ENCODE data around the gene RPS16. TPM values are rescaled to one million over a fixed set of nuclear protein-coding genes. Genes with fewer than 3 reads are reported as not detected.

Gene RPS16
- total RNA-seq, 1 donor from 2014 or later = 4,002 TPM

- Mint-ChIP-seq H3K36me3 (ENCODE audit: low read depth) (peaks cover 82% of the 10 kb centered on the region), H3K9me3 (no peaks in the 10 kb centered on the region), H3K4me1 (no peaks in the 10 kb centered on the region), H3K4me3 (no peak overlapping the region), H3K27ac (no peak overlapping the region), H3K27me3 (no peaks in the 10 kb centered on the region)
- TF ChIP-seq, protein P1, sequence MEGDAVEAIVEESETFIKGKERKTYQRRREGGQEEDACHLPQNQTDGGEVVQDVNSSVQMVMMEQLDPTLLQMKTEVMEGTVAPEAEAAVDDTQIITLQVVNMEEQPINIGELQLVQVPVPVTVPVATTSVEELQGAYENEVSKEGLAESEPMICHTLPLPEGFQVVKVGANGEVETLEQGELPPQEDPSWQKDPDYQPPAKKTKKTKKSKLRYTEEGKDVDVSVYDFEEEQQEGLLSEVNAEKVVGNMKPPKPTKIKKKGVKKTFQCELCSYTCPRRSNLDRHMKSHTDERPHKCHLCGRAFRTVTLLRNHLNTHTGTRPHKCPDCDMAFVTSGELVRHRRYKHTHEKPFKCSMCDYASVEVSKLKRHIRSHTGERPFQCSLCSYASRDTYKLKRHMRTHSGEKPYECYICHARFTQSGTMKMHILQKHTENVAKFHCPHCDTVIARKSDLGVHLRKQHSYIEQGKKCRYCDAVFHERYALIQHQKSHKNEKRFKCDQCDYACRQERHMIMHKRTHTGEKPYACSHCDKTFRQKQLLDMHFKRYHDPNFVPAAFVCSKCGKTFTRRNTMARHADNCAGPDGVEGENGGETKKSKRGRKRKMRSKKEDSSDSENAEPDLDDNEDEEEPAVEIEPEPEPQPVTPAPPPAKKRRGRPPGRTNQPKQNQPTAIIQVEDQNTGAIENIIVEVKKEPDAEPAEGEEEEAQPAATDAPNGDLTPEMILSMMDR (IDR thresholded peaks at IDR 0.05) = no peak
- ATAC-seq (ENCODE audit: low read depth) (no peak), DNase-seq (no peak)
- CTCF ChIA-PET = interaction anchor here (0.6 to 1.7 kb wide), 9 partner anchors 8 to 213 kb away, joined by 3 to 17 read pairs (median 3); partner anchors contain the start of gene EID2B
- POLR2A ChIA-PET = interaction anchor here (0.9 kb wide), 1 partner anchor 59 kb away, joined by 3 read pairs; the partner anchor contains the start of gene EID2B
- intact Hi-C loops (cut with micrococcal nuclease) = no loop called here
Observed at GRCh38 chr19:39473443-39473960, 37.8 kb upstream of the RPS16 start.

DNA sequence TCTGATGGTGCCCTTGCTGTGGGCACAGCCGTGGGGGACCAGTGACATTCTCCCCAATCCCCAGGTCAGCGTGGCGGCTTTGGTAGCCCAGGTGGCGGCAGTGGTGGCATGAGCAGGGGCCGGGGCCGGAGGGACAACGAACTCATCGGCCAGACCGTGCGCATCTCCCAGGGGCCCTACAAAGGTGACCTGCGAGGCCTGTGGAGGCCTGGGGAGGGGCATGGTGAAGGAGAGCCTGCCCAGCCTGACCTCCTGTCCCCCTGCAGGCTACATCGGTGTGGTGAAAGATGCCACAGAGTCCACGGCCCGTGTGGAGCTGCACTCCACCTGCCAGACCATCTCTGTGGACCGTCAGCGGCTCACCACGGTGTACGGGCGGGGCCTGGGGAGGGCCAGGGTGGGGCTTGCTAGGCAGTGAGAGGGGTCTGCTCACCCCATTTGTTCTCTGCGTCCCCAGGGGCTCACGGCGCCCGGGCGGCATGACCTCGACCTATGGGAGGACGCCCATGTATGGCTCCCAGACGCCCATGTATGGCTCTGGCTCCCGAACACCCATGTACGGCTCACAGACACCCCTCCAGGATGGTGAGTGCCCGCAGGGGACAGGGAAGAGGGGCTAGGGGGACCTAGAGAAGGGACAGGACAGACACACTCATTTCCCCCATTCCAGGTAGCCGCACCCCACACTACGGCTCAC lies 37.1 kb upstream of the RPS16 start:
- H3K36me3 Mint-ChIP-seq (ENCODE audit: low read depth) = peaks cover 88% of the 10 kb centered on the region
- H3K4me3 Mint-ChIP-seq = no peak overlapping the region
- intact Hi-C loops (cut with micrococcal nuclease) = no loop called here
- POLR2A ChIA-PET = no interaction called here
- no peaks in the 10 kb centered on the region for H3K9me3 Mint-ChIP-seq
- no peaks in the 10 kb centered on the region for H3K27me3 Mint-ChIP-seq
- no peak overlapping the region for H3K27ac Mint-ChIP-seq
- CTCF ChIA-PET = no interaction called here
- H3K4me1 Mint-ChIP-seq = no peaks in the 10 kb centered on the region
- TF ChIP-seq, protein P1 (IDR thresholded peaks at IDR 0.05) = no peak
- ATAC-seq (ENCODE audit: low read depth) = no peak
- no peak for DNase-seq

GRCh38 chr19:39471756-39472536 lies 36.2 kb upstream of the RPS16 start:
- intact Hi-C loops (cut with micrococcal nuclease) = no loop called here
- H3K4me3 Mint-ChIP-seq = no peak overlapping the region
- no peaks in the 10 kb centered on the region for H3K27me3 Mint-ChIP-seq
- ChIA-PET CTCF (interaction anchor here (1.2 kb wide), 1 partner anchor 31 kb away, joined by 3 read pairs; no protein-coding TSS in a partner anchor), POLR2A (no interaction called here)
- peaks cover 90% of the 10 kb centered on the region for H3K36me3 Mint-ChIP-seq (ENCODE audit: low read depth)
- TF ChIP-seq, protein P1 (IDR thresholded peaks at IDR 0.05) = no peak
- no peaks in the 10 kb centered on the region for H3K9me3 Mint-ChIP-seq
- DNase-seq = no peak
- H3K4me1 Mint-ChIP-seq = no peaks in the 10 kb centered on the region
- no peak for ATAC-seq (ENCODE audit: low read depth)
- H3K27ac Mint-ChIP-seq = no peak overlapping the region

GRCh38 chr19:39470724-39471339 lies 35.1 kb upstream of the RPS16 start:
- DNase-seq (no peak), ATAC-seq (ENCODE audit: low read depth) (no peak)
- CTCF ChIA-PET = interaction anchor here (1.2 kb wide), 1 partner anchor 32 kb away, joined by 3 read pairs; no protein-coding TSS in a partner anchor
- intact Hi-C loops (cut with micrococcal nuclease) = no loop called here
- TF ChIP-seq, protein P1 (IDR thresholded peaks at IDR 0.05) = no peak
- Mint-ChIP-seq H3K27me3 (no peaks in the 10 kb centered on the region), H3K4me1 (no peaks in the 10 kb centered on the region), H3K27ac (peak overlapping the region; percentile 46), H3K9me3 (no peaks in the 10 kb centered on the region), H3K36me3 (ENCODE audit: low read depth) (peaks cover 89% of the 10 kb centered on the region), H3K4me3 (no peak overlapping the region)
- POLR2A ChIA-PET = no interaction called here

Data from activated B cell treated with CpG ODN at 0.5 μM for 24 hours (primary cell).